Ishikawa (cell line): ENCODE results near the gene ABCD1.

Experiments used
- CEBPB ChIP-seq: IDR thresholded peaks from 2 replicates; pipeline ENCODE4 v1.6.1; 2012
- CREB1 ChIP-seq: IDR thresholded peaks from 2 replicates; pipeline ENCODE4 v1.6.1; 2012; ENCODE audit warnings: low read depth
- EGR1 ChIP-seq: IDR thresholded peaks from 2 replicates; pipeline ENCODE4 v1.6.1; 2012
- EP300 ChIP-seq: IDR thresholded peaks from 2 replicates; pipeline ENCODE4 v1.6.1; 2012; ENCODE audit warnings: borderline replicate concordance
- FOXM1 ChIP-seq: IDR thresholded peaks from 2 replicates; pipeline ENCODE4 v1.6.1; 2012; ENCODE audit warnings: low read depth, borderline replicate concordance
- MAX ChIP-seq: IDR thresholded peaks from 2 replicates; pipeline ENCODE4 v1.6.1; 2012
- NFIC ChIP-seq: IDR thresholded peaks from 2 replicates; pipeline ENCODE4 v1.6.1; 2012
- RAD21 ChIP-seq: IDR thresholded peaks from 2 replicates; pipeline ENCODE4 v1.6.1; 2012; ENCODE audit warnings: low read depth
- REST ChIP-seq: IDR thresholded peaks from 2 replicates; pipeline ENCODE4 v1.6.1; 2012; ENCODE audit warnings: low read depth, mild to moderate bottlenecking
- TAF1 ChIP-seq: IDR thresholded peaks from 2 replicates; pipeline ENCODE4 v1.6.1; 2012; ENCODE audit warnings: low read depth, mild to moderate bottlenecking
- TCF12 ChIP-seq: IDR thresholded peaks from 2 replicates; pipeline ENCODE4 v1.6.1; 2012; ENCODE audit warnings: low read depth
- TEAD4 ChIP-seq: IDR thresholded peaks from 2 replicates; pipeline ENCODE4 v1.6.1; 2012
- USF1 ChIP-seq: IDR thresholded peaks from 2 replicates; pipeline ENCODE4 v1.6.1; 2012
- YY1 ChIP-seq: IDR thresholded peaks from 2 replicates; pipeline ENCODE4 v1.6.1; 2012; ENCODE audit warnings: low read depth
- ZBTB7A ChIP-seq: IDR thresholded peaks from 2 replicates; pipeline ENCODE4 v1.6.1; 2012; ENCODE audit warnings: low read depth

The ABCD1 gene

GRCh38 chrX:153696100-153696499 is 28.6 kb upstream of the ABCD1 start:
- TF ChIP-seq TEAD4 (no peak), ZBTB7A (no peak), RAD21 (no peak), CEBPB (no peak), TCF12 (no peak), MAX (no peak), YY1 (no peak), REST (no peak), EGR1 (no peak), USF1 (no peak), CREB1 (no peak), EP300 (no peak), NFIC (no peak)

GRCh38 chrX:153697924-153698865 is 26.5 kb upstream of the ABCD1 start:
- TF ChIP-seq NFIC (no peak), TCF12 (no peak), CEBPB (no peak), TEAD4 (no peak), TAF1 (no peak), REST (no peak), FOXM1 (no peak), USF1 (no peak), RAD21 (no peak), CREB1 (no peak), ZBTB7A (no peak), EGR1 (no peak), YY1 (no peak)

- no peak for TF ChIP-seq REST
- no peak for TF ChIP-seq YY1
- TF ChIP-seq EP300 = no peak
- no peak for TF ChIP-seq USF1
- TF ChIP-seq NFIC = no peak
- no peak for TF ChIP-seq RAD21
- TF ChIP-seq EGR1 = no peak
- TF ChIP-seq TAF1 = no peak
- TF ChIP-seq CREB1 = no peak
- TF ChIP-seq CEBPB = no peak
- TF ChIP-seq FOXM1 = no peak
- TF ChIP-seq TEAD4 = no peak
- no peak for TF ChIP-seq ZBTB7A
- TF ChIP-seq TCF12 = no peak
- TF ChIP-seq MAX = no peak
These were observed 24.2 kb upstream of the ABCD1 start for GRCh38 chrX:153700376-153700945.
